ENCODE results near the gene VEGFC. TPM values are rescaled to one million over a fixed set of nuclear protein-coding genes. Genes with fewer than 3 reads are reported as not detected.

The VEGFC gene
- polyA plus RNA-seq, 1 donor (not counting 4 experiments of a cell fraction or from before 2014, with no cell fraction given), result 19.4 TPM

DNA sequence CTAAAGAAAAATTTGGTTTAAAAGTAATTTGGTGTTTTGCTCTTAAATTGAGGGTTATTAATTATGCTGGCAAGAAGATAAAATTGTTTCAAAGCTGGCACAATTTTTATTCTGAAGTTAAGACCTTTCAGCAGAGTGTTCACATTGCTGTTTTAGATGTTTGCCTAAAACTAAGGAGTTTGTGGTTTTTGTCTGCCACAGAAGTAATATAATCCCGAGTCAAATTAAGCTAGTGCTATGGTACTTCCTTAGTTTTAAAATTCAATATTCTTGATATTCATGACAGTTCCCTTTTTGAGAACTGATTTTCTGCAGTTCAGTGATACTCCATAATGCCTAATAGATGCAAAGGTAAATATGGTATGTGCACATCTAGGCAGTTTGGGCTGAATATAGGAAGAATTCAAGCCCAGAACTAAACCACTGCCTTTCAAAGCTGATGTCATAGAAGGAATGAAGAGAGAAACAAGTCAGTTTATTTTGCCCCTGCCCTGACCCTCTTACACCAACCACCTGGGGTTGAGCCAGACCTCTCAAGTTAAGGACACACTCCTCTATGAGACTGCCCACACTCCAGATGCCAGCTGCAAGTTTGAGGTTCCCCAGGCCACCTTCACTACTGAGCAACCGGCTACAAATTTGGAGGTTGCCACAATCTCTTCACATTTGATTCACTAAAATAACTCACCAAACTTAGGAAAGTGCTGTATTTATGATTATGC lies 32.1 kb upstream of the VEGFC start:
- H3K27ac ChIP-seq (ENCODE audit: control insufficient read depth, insufficient read depth, low read length), result no peak overlapping the region
- TF ChIP-seq CTCF (optimal IDR thresholded peaks at IDR 0.05 in 1 of 3, IDR thresholded peaks at IDR 0.05 in 1 of 3, conservative IDR thresholded peaks at IDR 0.05 in 1 of 3; ENCODE audit: extremely low read depth in 1 of 3, insufficient read depth in 2 of 3, low read length in 3 of 3) (no peak), EZH2 (IDR thresholded peaks at IDR 0.05; ENCODE audit: low read length) (no peak)
- no peak overlapping the region for H3K9ac ChIP-seq (ENCODE audit: control insufficient read depth, extremely low read depth, insufficient read depth, low read length)
- no peaks in the 10 kb centered on the region for H3K4me1 ChIP-seq (ENCODE audit: control insufficient read depth, extremely low read depth, insufficient read depth, low read length)
- H3K4me3 ChIP-seq (ENCODE audit: control insufficient read depth in 2 of 3, extremely low read depth in 1 of 3, insufficient read depth in 2 of 3, low read depth in 1 of 3, low read length in 3 of 3), result no peak overlapping the region
- FAIRE-seq (no peak), DNase-seq (ENCODE audit: low read depth, low spot score) (no peak)
- H3K9me1 ChIP-seq (ENCODE audit: control insufficient read depth, extremely low read depth, insufficient read depth, low read length), result no peaks in the 10 kb centered on the region
- no peaks in the 10 kb centered on the region for H3K79me2 ChIP-seq (ENCODE audit: control insufficient read depth, insufficient read depth, low read length)
- dilution Hi-C loops (cut with MboI; ENCODE audit: extremely low pct_ligation_motif_present, low sequenced_read_pairs), result no loop called here
- H3K9me3 ChIP-seq (ENCODE audit: control insufficient read depth, low read depth, low read length), result no peaks in the 10 kb centered on the region
- H3K36me3 ChIP-seq (ENCODE audit: control insufficient read depth in 2 of 2, extremely low read depth in 1 of 2, insufficient read depth in 2 of 2, low read length in 2 of 2), result peaks cover 0 to 1% of the 10 kb centered on the region in 2 experiments
- no peak overlapping the region for H3K4me2 ChIP-seq (ENCODE audit: control insufficient read depth, extremely low read depth, insufficient read depth, low read depth, low read length)
- no peaks in the 10 kb centered on the region for H4K20me1 ChIP-seq (ENCODE audit: control insufficient read depth, extremely low read depth, insufficient read depth, low read length)
- no peaks in the 10 kb centered on the region for H3K27me3 ChIP-seq (ENCODE audit: control insufficient read depth, extremely low read depth, insufficient read depth, low read length)
- no peak overlapping the region for H2AFZ ChIP-seq (ENCODE audit: control insufficient read depth, low read length)

DNA sequence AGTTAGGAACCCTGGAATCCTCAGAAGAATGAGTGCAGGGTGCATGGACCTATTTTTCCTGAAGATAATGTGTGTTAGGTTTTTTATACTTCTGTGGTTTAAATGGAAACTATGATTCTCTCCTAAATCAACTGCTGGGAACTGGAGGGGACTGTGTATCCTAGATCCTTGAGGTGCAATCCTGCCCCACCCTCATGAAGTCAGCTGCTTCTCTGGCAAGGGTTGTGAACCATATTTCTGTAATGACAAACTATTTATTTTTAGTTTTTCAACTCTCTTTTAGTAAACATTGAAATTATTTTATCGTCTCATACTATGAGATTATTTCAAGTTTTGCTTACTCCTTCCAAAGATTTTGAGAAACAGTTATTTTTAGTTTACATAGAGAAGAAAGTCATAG lies 25.8 kb upstream of the VEGFC start:
- Histone ChIP-seq H3K27me3 (ENCODE audit: control insufficient read depth, extremely low read depth, insufficient read depth, low read length) (no peaks in the 10 kb centered on the region), H4K20me1 (ENCODE audit: control insufficient read depth, extremely low read depth, insufficient read depth, low read length) (no peaks in the 10 kb centered on the region), H3K27ac (ENCODE audit: control insufficient read depth, insufficient read depth, low read length) (no peak overlapping the region), H3K36me3 (ENCODE audit: control insufficient read depth in 2 of 2, extremely low read depth in 1 of 2, insufficient read depth in 2 of 2, low read length in 2 of 2) (peaks cover 0 to under 1% of the 10 kb centered on the region in 2 experiments), H3K4me2 (ENCODE audit: control insufficient read depth, extremely low read depth, insufficient read depth, low read depth, low read length) (no peak overlapping the region), H3K9me1 (ENCODE audit: control insufficient read depth, extremely low read depth, insufficient read depth, low read length) (no peaks in the 10 kb centered on the region), H3K79me2 (ENCODE audit: control insufficient read depth, insufficient read depth, low read length) (no peaks in the 10 kb centered on the region), H3K4me1 (ENCODE audit: control insufficient read depth, extremely low read depth, insufficient read depth, low read length) (no peaks in the 10 kb centered on the region), H3K9ac (ENCODE audit: control insufficient read depth, extremely low read depth, insufficient read depth, low read length) (no peak overlapping the region), H2AFZ (ENCODE audit: control insufficient read depth, low read length) (no peak overlapping the region), H3K4me3 (ENCODE audit: control insufficient read depth in 2 of 3, extremely low read depth in 1 of 3, insufficient read depth in 2 of 3, low read depth in 1 of 3, low read length in 3 of 3) (no peak overlapping the region), H3K9me3 (ENCODE audit: control insufficient read depth, low read depth, low read length) (no peaks in the 10 kb centered on the region)
- TF ChIP-seq CTCF (optimal IDR thresholded peaks at IDR 0.05 in 1 of 3, IDR thresholded peaks at IDR 0.05 in 1 of 3, conservative IDR thresholded peaks at IDR 0.05 in 1 of 3; ENCODE audit: extremely low read depth in 1 of 3, insufficient read depth in 2 of 3, low read length in 3 of 3), result no peak
- TF ChIP-seq EZH2 (IDR thresholded peaks at IDR 0.05; ENCODE audit: low read length), result no peak
- DNase-seq (ENCODE audit: low read depth, low spot score) (no peak), FAIRE-seq (no peak)
- dilution Hi-C loops (cut with MboI; ENCODE audit: extremely low pct_ligation_motif_present, low sequenced_read_pairs), result no loop called here

All from keratinocyte (primary cell).